H9 (cell line): Measurements from ENCODE around the gene SERTAD1. TPM values are rescaled to one million over a fixed set of nuclear protein-coding genes. Genes with fewer than 3 reads are reported as not detected.

Source experiments
- DNase-seq: peaks from one replicate; pipeline ENCODE4 v3.0.0-alpha.2; 2017
- H2AFZ ChIP-seq: one replicate; pipeline ENCODE4 v1.6.1; 2013; ENCODE audit warnings: mild to moderate bottlenecking, low read length, control low read depth, moderate library complexity
- H2AK5ac ChIP-seq: 2 replicates; pipeline ENCODE4 v1.6.1; 2013; ENCODE audit warnings: low read length, control low read depth, mixed read lengths; ENCODE audit not compliant: insufficient read length
- H2BK120ac ChIP-seq: one replicate; pipeline ENCODE4 v1.6.1; 2013; ENCODE audit warnings: low read depth, mild to moderate bottlenecking, low read length, control low read depth, inconsistent platforms; ENCODE audit not compliant: poor library complexity, severe bottlenecking
- H2BK12ac ChIP-seq: 2 replicates; pipeline ENCODE4 v1.6.1; 2013; ENCODE audit warnings: low read length, control low read depth, mixed read lengths, low read depth; ENCODE audit not compliant: insufficient read length
- H2BK15ac ChIP-seq: 2 replicates; pipeline ENCODE4 v1.6.1; 2013; ENCODE audit warnings: low read depth, low read length, control low read depth
- H2BK20ac ChIP-seq: one replicate; pipeline ENCODE4 v1.6.1; 2013; ENCODE audit warnings: low read depth, mild to moderate bottlenecking, low read length, control low read depth, inconsistent platforms; ENCODE audit not compliant: poor library complexity, severe bottlenecking
- H2BK5ac ChIP-seq: 2 replicates; pipeline ENCODE4 v1.6.1; 2013; ENCODE audit warnings: low read length, control low read depth, mixed read lengths; ENCODE audit not compliant: insufficient read length
- H3K14ac ChIP-seq: 2 replicates; pipeline ENCODE4 v1.6.1; 2013; ENCODE audit warnings: low read length, control low read depth; ENCODE audit not compliant: insufficient read depth
- H3K18ac ChIP-seq: 2 replicates; pipeline ENCODE4 v1.6.1; 2013; ENCODE audit warnings: low read depth, mild to moderate bottlenecking, mixed read lengths, low read length, control low read depth; ENCODE audit not compliant: insufficient read length
- H3K23ac ChIP-seq: 2 replicates; pipeline ENCODE4 v1.6.1; 2013; ENCODE audit warnings: low read length, control low read depth, mixed read lengths, low read depth; ENCODE audit not compliant: insufficient read length
- H3K23me2 ChIP-seq: 2 replicates; pipeline ENCODE4 v1.6.1; 2013; ENCODE audit warnings: low read depth, mild to moderate bottlenecking, mixed read lengths, low read length, control low read depth; ENCODE audit not compliant: insufficient read length, poor library complexity, severe bottlenecking
- H3K27ac ChIP-seq: 2 replicates; pipeline ENCODE4 v1.5.1; 2013; ENCODE audit warnings: low read length, control low read depth, mixed read lengths, low read depth; ENCODE audit not compliant: insufficient read length
- H3K27me3 ChIP-seq: 2 replicates; pipeline ENCODE4 v1.6.1; 2013; ENCODE audit warnings: low read length, control low read depth, inconsistent platforms; ENCODE audit not compliant: insufficient read depth
- H3K4ac ChIP-seq: 2 replicates; pipeline ENCODE4 v1.6.1; 2013; ENCODE audit warnings: low read depth, mild to moderate bottlenecking, control low read depth, inconsistent platforms, low read length, moderate library complexity
- H3K4me1 ChIP-seq: 2 replicates; pipeline ENCODE4 v1.6.1; 2013; ENCODE audit warnings: low read length, control low read depth, inconsistent platforms; ENCODE audit not compliant: insufficient read depth
- H3K4me2 ChIP-seq: 2 replicates; pipeline ENCODE4 v1.6.1; 2013; ENCODE audit warnings: low read length, control low read depth, mixed read lengths; ENCODE audit not compliant: insufficient read length, insufficient read depth
- H3K56ac ChIP-seq: 2 replicates; pipeline ENCODE4 v1.6.1; 2013; ENCODE audit warnings: low read depth, mild to moderate bottlenecking, mixed read lengths, low read length, control low read depth; ENCODE audit not compliant: insufficient read length
- H3K79me1 ChIP-seq: 2 replicates; pipeline ENCODE4 v1.6.1; 2013; ENCODE audit warnings: low read depth, mild to moderate bottlenecking, moderate library complexity, low read length, control low read depth, inconsistent platforms; ENCODE audit not compliant: insufficient read depth, poor library complexity, severe bottlenecking
- H3K79me2 ChIP-seq: 2 replicates; pipeline ENCODE4 v1.6.1; 2013; ENCODE audit warnings: low read length, control low read depth, inconsistent platforms; ENCODE audit not compliant: insufficient read depth
- H3K9ac ChIP-seq: 2 replicates; pipeline ENCODE4 v1.6.1; 2013; ENCODE audit warnings: low read length, control low read depth, mixed read lengths; ENCODE audit not compliant: insufficient read length; ENCODE audit errors: extremely low read depth
- H3K9me3 ChIP-seq: one replicate; pipeline ENCODE4 v1.6.1; 2013; ENCODE audit warnings: low read depth, low read length, inconsistent platforms; ENCODE audit not compliant: control insufficient read depth
- H3T11ph ChIP-seq: one replicate; pipeline ENCODE4 v1.6.1; 2013; ENCODE audit warnings: mild to moderate bottlenecking, low read length, control low read depth, inconsistent platforms
- H4K20me1 ChIP-seq: one replicate; pipeline ENCODE4 v1.6.1; 2013; ENCODE audit not compliant: control insufficient read depth, insufficient read length, insufficient read depth
- H4K5ac ChIP-seq: 2 replicates; pipeline ENCODE4 v1.6.1; 2013; ENCODE audit warnings: low read depth, mild to moderate bottlenecking, mixed read lengths, low read length, control low read depth; ENCODE audit not compliant: insufficient read length
- H4K8ac ChIP-seq: replicated peaks from 2 replicates; pipeline ENCODE4 v1.6.1; 2013; ENCODE audit warnings: low read length, control low read depth, mixed read lengths, low read depth; ENCODE audit not compliant: insufficient read length
- H4K91ac ChIP-seq: 2 replicates; pipeline ENCODE4 v1.6.1; 2013; ENCODE audit warnings: low read depth, mild to moderate bottlenecking, moderate library complexity, mixed read lengths, low read length, control low read depth; ENCODE audit not compliant: insufficient read length
- H3K27ac Mint-ChIP-seq, 3 experiments: 2 replicates in 2 of 3; 3 replicates in 1 of 3; pipeline ENCODE4 v1.8.0; 2020 to 2021; ENCODE audit warnings: mixed read lengths in 3 of 3, mild to moderate bottlenecking in 1 of 3, moderate library complexity in 1 of 3
- H3K27me3 Mint-ChIP-seq: 2 replicates; pipeline ENCODE4 v1.8.0; 2021; ENCODE audit warnings: low read depth, mild to moderate bottlenecking, moderate library complexity, mixed read lengths
- H3K36me3 Mint-ChIP-seq, 3 experiments: 2 replicates in 2 of 3; 3 replicates in 1 of 3; pipeline ENCODE4 v1.8.0; 2020 to 2021; ENCODE audit warnings: low read depth in 3 of 3, mixed read lengths in 3 of 3; ENCODE audit not compliant: insufficient read depth in 1 of 3
- H3K4me1 Mint-ChIP-seq, 2 experiments: 2 replicates each; pipeline ENCODE4 v1.8.0; 2020; ENCODE audit warnings: mixed read lengths in 2 of 2
- H3K4me3 Mint-ChIP-seq, 2 experiments: 2 replicates in 1 of 2; 3 replicates in 1 of 2; pipeline ENCODE4 v1.8.0; 2020 to 2021; ENCODE audit warnings: mild to moderate bottlenecking in 2 of 2, mixed read lengths in 2 of 2, moderate library complexity in 1 of 2
- H3K9me3 Mint-ChIP-seq, 2 experiments: 2 replicates in 1 of 2; 3 replicates in 1 of 2; pipeline ENCODE4 v1.8.0; 2020; ENCODE audit warnings: mild to moderate bottlenecking in 2 of 2, mixed read lengths in 2 of 2, moderate library complexity in 1 of 2
- WGBS: extraction: QIAGEN DNeasy Blood & Tissue Kit; methylation state at CpG from one replicate; pipeline ENCODE4 v1.1.7; 2013; ENCODE audit warnings: missing lambda C conversion rate, low lambda C conversion rate, mixed read lengths; ENCODE audit not compliant: insufficient read length; ENCODE audit errors: extremely low coverage; 5-methylcytosine and 5-hydroxymethylcytosine counted together
- total RNA-seq: library from RNA; stranded (reverse); gene quantifications from 2 replicates; pipeline ENCODE4 v1.2.1, GENCODE V29; 2021
- TF ChIP-seq, protein P1 (sequence below): fragments of 200-600 bp; sonication (generic); conservative IDR thresholded peaks from 3 replicates; pipeline ENCODE4 v1.8.0; 2021; ENCODE audit warnings: antibody characterized with exemption, mild to moderate bottlenecking

The SERTAD1 gene
- total RNA-seq, 1 experiment from 2014 or later = 7.9 TPM

GRCh38 chr19:40472516-40472915 lies 46.7 kb upstream of the SERTAD1 start:
- no peak overlapping the region for H4K5ac ChIP-seq
- peaks cover 2% of the 10 kb centered on the region; the same call in 1 of the 2 replicates for H3K27me3 ChIP-seq
- no peaks in the 10 kb centered on the region for H4K20me1 ChIP-seq
- no peak overlapping the region for H2BK5ac ChIP-seq
- H2BK120ac ChIP-seq = no peak overlapping the region
- H3K14ac ChIP-seq = no peak overlapping the region
- H3K4me1 Mint-ChIP-seq = no peaks in the 10 kb centered on the region
- H3K27ac Mint-ChIP-seq = no peak overlapping the region
- no peak overlapping the region for H3K4me2 ChIP-seq
- H3K4me1 ChIP-seq = no peaks in the 10 kb centered on the region
- H3T11ph ChIP-seq = no peak overlapping the region
- H3K23me2 ChIP-seq = no peaks in the 10 kb centered on the region
- no peak overlapping the region for H3K4ac ChIP-seq
- no peaks in the 10 kb centered on the region for H3K79me2 ChIP-seq
- no CpG with 5 or more reads among the region's 13 CpGs for WGBS
- TF ChIP-seq, protein P1, sequence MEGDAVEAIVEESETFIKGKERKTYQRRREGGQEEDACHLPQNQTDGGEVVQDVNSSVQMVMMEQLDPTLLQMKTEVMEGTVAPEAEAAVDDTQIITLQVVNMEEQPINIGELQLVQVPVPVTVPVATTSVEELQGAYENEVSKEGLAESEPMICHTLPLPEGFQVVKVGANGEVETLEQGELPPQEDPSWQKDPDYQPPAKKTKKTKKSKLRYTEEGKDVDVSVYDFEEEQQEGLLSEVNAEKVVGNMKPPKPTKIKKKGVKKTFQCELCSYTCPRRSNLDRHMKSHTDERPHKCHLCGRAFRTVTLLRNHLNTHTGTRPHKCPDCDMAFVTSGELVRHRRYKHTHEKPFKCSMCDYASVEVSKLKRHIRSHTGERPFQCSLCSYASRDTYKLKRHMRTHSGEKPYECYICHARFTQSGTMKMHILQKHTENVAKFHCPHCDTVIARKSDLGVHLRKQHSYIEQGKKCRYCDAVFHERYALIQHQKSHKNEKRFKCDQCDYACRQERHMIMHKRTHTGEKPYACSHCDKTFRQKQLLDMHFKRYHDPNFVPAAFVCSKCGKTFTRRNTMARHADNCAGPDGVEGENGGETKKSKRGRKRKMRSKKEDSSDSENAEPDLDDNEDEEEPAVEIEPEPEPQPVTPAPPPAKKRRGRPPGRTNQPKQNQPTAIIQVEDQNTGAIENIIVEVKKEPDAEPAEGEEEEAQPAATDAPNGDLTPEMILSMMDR = no peak
- no peak overlapping the region for H2BK12ac ChIP-seq
- no peak overlapping the region for H3K4me3 Mint-ChIP-seq
- H3K9me3 ChIP-seq = no peaks in the 10 kb centered on the region
- H3K18ac ChIP-seq = no peak overlapping the region
- no peaks in the 10 kb centered on the region for H3K36me3 Mint-ChIP-seq
- no peak overlapping the region for H2BK15ac ChIP-seq
- H2BK20ac ChIP-seq = no peak overlapping the region
- no peaks in the 10 kb centered on the region for H3K79me1 ChIP-seq
- no peak overlapping the region for H3K27ac ChIP-seq
- H3K9me3 Mint-ChIP-seq = no peaks in the 10 kb centered on the region
- H3K23ac ChIP-seq = no peak overlapping the region
- no peak overlapping the region for H3K56ac ChIP-seq
- no peak overlapping the region for H2AK5ac ChIP-seq
- H4K91ac ChIP-seq = no peak overlapping the region
- H3K27me3 Mint-ChIP-seq = peaks cover 28% of the 10 kb centered on the region
- H3K9ac ChIP-seq = no peak overlapping the region
- no peak for DNase-seq
- no peak overlapping the region for H4K8ac ChIP-seq
- no peak overlapping the region for H2AFZ ChIP-seq
